Left ventricle myocardium inferior (tissue), 1 donor: ENCODE results near the gene TTC34. TPM values are rescaled to one million over a fixed set of nuclear protein-coding genes. Genes with fewer than 3 reads are reported as not detected.

Source experiments
- DNase-seq: peaks from one replicate; pipeline ENCODE4 v3.0.0-alpha.2; 2020
- H3K27ac ChIP-seq: fragments of 200-600 bp; replicated peaks from 2 replicates; pipeline ENCODE4 v1.8.0; 2021
- H3K27me3 ChIP-seq: fragments of 200-600 bp; 2 replicates; pipeline ENCODE4 v1.8.0; 2021; ENCODE audit warnings: low read depth
- H3K36me3 ChIP-seq: fragments of 200-600 bp; 2 replicates; pipeline ENCODE4 v1.8.0; 2021
- H3K4me1 ChIP-seq: fragments of 200-600 bp; 2 replicates; pipeline ENCODE4 v1.8.0; 2021
- H3K4me3 ChIP-seq: fragments of 200-600 bp; 2 replicates; pipeline ENCODE4 v1.8.0; 2021; ENCODE audit warnings: mild to moderate bottlenecking, moderate library complexity
- H3K9me3 ChIP-seq: fragments of 200-600 bp; replicated peaks from 2 replicates; pipeline ENCODE4 v1.8.0; 2021
- CTCF ChIP-seq: fragments of 200-600 bp; IDR thresholded peaks from 2 replicates; pipeline ENCODE4 v1.8.0; 2021; ENCODE audit warnings: antibody characterized with exemption, mild to moderate bottlenecking, borderline replicate concordance
- intact Hi-C: fragments of 100-400 bp; cut with micrococcal nuclease; formaldehyde crosslinking; loops from one replicate; pipeline ENCODE4 v1.11.0; 2022
- total RNA-seq: library from RNA; stranded (reverse); fragmentation: NEBNext Ultra II Directional; extraction: Animal tissue kit (Norgen Biotek cat#: 25700); gene quantifications from one replicate; pipeline ENCODE4 v1.2.1, GENCODE V29; 2021
- donor health status: DM: no; HTN: yes; CAD: no; lungs with severe emphysema.

Gene TTC34
- total RNA-seq, 1 donor from 2014 or later, result 0.91 TPM

- H3K27me3 ChIP-seq, result peaks cover 1% of the 10 kb centered on the region
- no peak overlapping the region for H3K27ac ChIP-seq
- H3K4me1 ChIP-seq, result peaks cover 24% of the 10 kb centered on the region
- H3K36me3 ChIP-seq, result no peaks in the 10 kb centered on the region
- intact Hi-C loops, result no loop called here
- H3K4me3 ChIP-seq, result no peak overlapping the region
- H3K9me3 ChIP-seq, result peaks cover 13% of the 10 kb centered on the region
- no peak for TF ChIP-seq CTCF
- no peak for DNase-seq
Measured at GRCh38 chr1:2640626-2641025, 160.9 kb downstream of the TTC34 start.

- intact Hi-C loops, result no loop called here
- no peaks in the 10 kb centered on the region for H3K36me3 ChIP-seq
- H3K27ac ChIP-seq, result no peak overlapping the region
- no peak for DNase-seq
- peaks cover 13% of the 10 kb centered on the region for H3K9me3 ChIP-seq
- peaks cover 6% of the 10 kb centered on the region for H3K27me3 ChIP-seq
- H3K4me3 ChIP-seq, result no peak overlapping the region
- no peak for TF ChIP-seq CTCF
- H3K4me1 ChIP-seq, result peaks cover 24% of the 10 kb centered on the region
Measured at GRCh38 chr1:2639607-2640521, 161.6 kb downstream of the TTC34 start.

- intact Hi-C loops, result no loop called here
- TF ChIP-seq CTCF, result no peak
- Histone ChIP-seq H3K27ac (no peak overlapping the region), H3K9me3 (peaks cover 13% of the 10 kb centered on the region), H3K4me1 (peaks cover 24% of the 10 kb centered on the region), H3K36me3 (no peaks in the 10 kb centered on the region), H3K27me3 (peaks cover 9% of the 10 kb centered on the region), H3K4me3 (no peak overlapping the region)
- no peak for DNase-seq
Measured at GRCh38 chr1:2639203-2639602, 162.3 kb downstream of the TTC34 start.

GRCh38 chr1:2638466-2639115 is 162.9 kb downstream of the TTC34 start:
- Histone ChIP-seq H3K36me3 (no peaks in the 10 kb centered on the region), H3K27ac (no peak overlapping the region), H3K9me3 (peaks cover 13% of the 10 kb centered on the region), H3K27me3 (peaks cover 15% of the 10 kb centered on the region), H3K4me3 (no peak overlapping the region), H3K4me1 (peaks cover 23% of the 10 kb centered on the region)
- intact Hi-C loops, result no loop called here
- TF ChIP-seq CTCF, result no peak
- no peak for DNase-seq

GRCh38 chr1:2637442-2638145 is 163.9 kb downstream of the TTC34 start:
- TF ChIP-seq CTCF, result no peak
- Histone ChIP-seq H3K27me3 (peaks cover 25% of the 10 kb centered on the region), H3K4me3 (no peak overlapping the region), H3K27ac (no peak overlapping the region), H3K9me3 (peaks cover 13% of the 10 kb centered on the region), H3K4me1 (peaks cover 14% of the 10 kb centered on the region), H3K36me3 (no peaks in the 10 kb centered on the region)
- intact Hi-C loops, result no loop called here
- no peak for DNase-seq
